HG03432 (cell line): ENCODE results near the gene ENO4.

Experiments used
- ATAC-seq: cut with Tn5 transposase; IDR thresholded peaks from one replicate; pipeline ENCODE4 v1.9.1; 2021; ENCODE audit warnings: mild to moderate bottlenecking, moderate library complexity; ENCODE audit not compliant: unreplicated experiment

Gene ENO4

DNA sequence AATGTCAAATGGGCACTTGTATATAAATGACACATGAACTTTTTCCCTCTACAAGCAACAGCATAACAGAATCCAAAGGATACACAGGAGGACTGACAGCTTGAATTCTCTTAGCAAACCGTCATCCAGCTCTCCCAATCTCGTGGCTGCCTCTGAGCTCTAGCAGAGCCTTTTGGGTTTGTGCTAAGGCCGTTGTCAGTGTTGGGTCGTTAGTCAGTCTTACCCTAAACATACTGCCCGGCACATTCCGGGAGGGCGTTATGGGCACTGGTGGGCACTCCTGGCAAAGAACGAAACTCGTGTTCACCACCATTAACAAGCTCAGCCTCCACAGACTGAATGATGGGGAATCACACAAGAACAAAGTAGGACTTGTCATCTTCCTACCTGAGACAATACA, 19.6 kb upstream of the ENO4 start:
- no peak for ATAC-seq

DNA sequence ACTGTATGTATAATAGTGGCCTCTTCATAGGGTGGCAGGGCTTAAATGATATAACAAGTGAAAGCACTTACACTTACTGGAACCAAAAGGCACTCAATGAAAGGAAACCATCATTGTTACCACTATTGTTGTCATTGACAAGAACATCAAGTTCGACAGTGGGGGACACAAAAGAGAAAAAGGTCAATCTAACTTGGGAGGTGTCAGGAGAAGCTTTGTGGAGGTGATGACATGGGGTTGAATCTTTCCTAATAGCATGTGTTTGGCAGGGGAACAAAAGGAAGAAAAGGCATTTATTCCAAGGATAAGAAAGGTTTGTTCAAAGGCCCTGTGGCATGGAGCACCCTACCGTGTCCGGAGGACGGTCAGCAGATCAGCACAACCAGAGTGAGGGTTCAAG, 18.2 kb upstream of the ENO4 start:
- ATAC-seq, result no peak

DNA sequence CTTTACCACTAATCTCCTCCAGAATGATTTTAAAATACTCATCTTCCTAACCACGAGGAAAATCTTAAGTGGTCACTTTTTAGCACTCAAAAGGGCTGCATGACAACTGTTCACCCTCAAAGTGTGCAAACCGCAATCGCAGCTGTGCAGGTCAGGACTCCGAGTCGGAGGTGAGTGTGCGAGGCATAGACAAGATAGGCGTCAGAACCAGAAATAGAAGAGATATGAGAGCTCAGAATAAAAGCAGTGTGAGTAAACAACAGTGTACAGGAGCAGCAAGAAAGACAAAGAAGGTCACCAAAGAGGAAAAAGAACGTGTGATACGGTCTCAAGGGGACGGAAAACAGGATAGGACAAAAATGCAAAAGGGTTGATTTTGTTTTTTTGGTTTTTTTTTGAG, 17.5 kb upstream of the ENO4 start:
- no peak for ATAC-seq

DNA sequence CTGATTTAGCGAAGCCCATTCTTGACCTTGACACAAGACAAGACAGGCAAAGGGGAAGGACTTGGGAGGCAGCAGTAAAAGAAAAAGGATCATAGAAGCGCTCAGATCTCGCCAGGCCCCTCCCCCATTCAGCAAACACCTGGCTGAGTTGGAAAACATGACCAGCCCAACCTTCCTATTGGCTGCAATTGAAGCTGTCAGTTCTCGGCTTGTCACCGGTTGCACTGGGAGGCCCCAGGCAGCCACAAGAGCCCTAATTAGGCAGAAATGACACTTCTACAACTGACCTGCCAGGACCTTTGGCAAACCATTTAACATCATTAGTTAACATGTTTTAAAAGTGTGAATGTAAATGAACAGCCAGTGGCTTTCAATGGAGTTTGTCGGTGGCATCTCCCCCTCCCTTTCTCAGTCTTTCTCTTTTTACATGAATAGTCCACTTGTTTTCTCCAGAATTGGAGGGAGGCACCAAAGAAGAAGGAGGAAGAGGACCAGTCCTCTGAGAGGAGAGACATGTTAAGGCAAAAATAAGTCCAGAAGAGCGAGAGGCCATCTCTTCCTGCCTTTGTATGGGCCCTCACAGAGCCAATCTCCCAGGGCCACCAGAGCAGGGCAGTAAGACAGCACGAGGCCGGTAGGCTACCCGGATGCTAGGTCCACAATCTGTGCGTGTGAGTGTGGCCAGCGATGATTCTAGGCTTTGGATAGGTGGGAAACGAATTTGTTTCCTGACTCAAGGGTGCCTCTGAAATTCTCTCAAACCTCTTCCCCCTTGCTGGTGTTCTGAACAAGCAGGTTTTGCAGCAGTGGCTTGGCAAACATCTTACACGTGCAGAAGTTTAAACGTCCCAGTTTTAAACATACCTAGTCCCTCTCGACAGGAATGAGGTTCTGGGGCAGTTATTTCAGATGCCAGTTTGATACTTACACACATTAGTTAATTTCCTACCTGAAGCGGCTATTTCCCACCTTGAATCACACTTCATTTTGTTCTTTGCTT, 15.0 kb upstream of the ENO4 start:
- no peak for ATAC-seq

DNA sequence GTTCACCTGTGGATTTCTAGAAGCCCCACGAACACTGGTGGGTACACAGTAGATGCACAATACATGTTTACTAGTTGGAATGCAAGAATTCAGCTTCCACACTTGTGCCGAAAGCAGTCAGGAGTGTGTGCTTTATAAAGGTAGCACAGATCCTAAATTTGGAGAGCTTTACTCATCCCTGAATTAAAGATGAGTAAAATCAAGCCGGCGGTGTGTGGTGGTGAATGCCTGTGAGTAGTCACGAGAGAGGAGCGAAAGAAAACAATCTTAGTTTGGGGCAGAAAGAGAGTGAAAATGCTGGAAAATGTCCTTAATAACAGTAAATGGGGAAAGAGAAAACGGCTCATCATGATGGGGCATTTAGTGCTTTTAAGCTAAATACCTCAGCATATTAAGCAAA, 13.6 kb upstream of the ENO4 start:
- ATAC-seq, result no peak

DNA sequence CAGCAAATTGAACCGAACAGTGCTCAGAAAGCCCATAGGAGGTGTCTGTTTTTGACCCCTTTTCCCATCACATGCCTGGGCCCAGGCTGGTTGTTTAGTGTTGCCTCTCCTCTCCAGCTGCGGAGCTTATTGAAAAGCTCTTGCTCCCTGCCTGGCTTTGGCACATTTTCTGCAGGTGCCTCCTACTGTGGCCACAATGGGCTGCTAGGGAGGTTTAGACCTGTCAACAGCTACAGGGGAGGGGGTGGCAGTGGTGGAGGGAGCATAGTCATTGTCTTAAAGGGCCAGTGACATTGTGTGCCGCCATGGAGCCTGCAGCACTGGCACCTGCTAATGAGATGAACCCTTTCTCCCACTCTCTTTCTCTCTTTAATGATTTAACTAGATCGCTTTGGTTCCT, 13.2 kb upstream of the ENO4 start:
- ATAC-seq, result no peak

DNA sequence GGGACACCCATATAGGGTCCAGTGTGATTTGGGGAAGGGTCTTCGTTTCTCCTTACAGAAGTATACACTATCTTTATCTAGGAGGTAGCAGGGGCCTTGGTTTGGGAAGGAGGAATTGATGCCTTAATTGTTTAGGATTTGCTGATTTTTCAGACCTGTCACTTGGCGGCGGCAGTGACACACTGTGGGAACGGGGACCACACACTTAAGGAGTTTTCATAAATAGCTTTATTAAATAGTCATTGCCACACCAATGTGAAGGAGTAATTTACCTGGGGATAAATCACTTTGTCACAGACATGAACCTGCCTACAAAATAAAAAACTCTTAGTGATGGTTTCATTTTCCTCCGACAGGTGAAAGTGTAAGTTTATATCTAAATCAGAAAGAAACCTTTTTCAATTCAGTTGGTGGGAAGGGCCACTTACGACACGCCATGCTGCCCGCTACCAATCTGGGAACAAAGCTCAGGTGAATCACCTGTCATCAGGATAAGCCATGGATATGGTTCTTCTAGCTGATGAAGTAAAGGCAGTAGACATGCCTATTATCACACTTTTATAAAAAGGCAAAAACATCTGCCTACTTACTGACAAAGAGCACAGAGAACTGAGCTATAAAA, 12.3 kb upstream of the ENO4 start:
- no peak for ATAC-seq

DNA sequence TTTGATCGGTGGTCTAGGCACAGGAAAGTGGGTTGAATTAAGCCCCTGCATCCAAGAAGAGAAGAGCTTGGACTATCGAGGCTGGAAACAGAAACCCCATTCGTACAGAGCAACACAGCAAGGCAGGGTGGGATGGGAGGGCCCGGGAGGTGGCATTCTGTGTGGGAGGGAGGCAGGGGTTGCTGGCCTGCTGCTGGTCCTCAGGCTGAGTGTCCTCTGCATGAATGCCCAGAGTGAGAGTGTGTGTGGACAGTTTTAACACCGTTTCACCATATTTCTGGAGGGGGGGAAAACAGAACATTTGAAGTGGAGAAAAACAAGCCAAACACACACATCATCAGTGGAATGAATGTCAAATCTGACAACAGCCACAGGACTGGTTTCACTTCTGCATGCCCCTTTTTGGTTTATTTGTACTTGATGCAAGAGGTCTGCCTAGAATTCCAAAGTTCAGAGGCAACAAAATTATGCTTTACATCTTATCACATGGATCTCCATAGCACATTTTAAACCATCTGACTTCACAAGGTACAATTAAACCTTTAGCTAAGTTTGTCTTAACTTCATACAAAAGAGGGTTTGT, 11.1 kb upstream of the ENO4 start:
- ATAC-seq, result peak; percentile 90

DNA sequence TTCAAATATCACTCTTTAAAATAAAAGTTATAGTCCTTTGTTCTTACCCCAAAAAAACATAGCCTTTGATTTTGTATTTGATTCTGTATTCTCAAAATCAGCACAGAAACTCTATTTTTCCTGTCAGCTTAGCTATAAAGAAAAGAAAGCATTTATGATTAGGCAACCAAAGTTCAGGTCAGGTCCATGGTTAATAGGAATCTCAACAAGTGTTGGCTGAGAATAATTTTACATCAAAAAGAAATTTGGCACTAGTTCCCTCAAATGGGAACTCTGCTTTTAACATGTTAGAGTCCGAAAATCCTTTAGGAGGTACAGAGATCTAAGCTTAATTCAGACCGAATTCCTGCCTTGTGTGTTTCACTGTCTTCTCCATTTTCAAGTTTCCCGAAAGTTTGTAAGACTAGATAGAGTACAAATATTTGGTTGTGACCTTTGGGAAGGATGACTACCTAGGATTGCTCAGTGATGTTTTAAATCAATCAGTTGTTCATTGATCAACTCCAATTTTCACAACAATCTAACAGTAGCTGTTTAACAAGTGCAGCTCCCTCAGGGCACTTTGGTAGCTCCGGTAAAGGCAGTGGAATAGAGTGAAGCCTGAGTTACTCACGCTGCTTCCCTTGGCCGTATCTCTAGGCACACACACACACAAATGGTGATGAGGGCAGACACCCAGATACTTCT, 8.8 kb upstream of the ENO4 start:
- no peak for ATAC-seq

DNA sequence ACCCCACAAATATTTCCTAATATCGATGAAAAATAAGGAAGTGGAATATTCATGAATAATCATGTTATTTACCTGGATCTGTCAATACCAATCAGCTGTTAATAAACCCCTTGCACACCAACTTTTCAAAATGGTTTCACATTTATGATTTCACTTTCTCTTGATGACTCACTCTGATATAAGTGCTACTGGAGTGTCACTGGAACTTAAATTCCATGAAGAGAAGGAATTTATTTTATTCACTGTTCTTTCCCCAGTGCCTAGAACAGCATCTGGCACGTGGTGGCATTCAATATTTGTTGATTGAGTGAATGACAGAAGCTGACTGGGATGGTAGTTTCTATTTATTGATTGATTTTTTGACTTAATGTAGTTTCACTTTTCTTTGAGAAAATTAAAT, 3.5 kb upstream of the ENO4 start:
- ATAC-seq, result no peak

DNA sequence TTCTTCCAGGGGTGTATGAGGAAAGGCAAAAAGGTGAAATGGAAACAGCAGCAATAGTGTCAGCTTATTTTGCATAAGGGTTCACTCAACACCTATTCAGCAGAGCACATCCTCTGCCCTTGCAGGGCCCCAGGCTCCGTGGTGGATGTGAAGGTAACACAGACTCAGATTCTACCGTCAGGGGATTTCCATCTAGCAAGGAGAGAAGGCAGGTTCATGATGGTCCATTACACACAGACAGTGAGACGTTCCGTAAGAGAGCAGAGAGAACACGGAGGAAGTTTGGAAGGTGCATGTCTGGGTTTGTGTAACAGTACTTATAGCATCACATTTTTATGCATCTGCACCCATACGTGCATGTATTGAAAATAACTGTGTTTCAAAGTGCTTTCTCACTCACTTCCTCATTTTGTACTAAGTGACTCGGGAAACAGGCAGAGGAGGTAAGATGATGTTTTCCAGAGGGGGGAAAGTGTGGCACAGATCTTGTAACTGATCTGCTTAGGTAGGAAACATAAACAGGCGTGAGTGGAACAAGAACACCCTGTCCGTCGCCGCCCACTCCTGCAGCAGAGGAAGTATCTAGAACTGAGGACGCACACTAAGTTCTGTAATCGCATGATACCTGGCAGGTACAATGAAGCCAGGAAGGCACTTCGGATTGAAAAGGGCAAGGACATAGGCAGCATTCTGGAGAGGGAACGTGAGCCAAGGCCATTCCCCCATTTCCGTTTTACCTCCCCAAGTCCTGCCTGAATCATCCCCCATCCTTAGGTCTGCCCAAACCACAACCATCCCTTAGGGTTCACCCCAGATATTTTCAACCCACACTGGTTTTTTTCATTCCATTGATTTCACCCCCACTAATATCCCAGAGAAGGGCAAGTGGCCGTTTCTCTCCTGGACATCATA, 1.0 kb upstream of the ENO4 start:
- peak; percentile 70 for ATAC-seq

DNA sequence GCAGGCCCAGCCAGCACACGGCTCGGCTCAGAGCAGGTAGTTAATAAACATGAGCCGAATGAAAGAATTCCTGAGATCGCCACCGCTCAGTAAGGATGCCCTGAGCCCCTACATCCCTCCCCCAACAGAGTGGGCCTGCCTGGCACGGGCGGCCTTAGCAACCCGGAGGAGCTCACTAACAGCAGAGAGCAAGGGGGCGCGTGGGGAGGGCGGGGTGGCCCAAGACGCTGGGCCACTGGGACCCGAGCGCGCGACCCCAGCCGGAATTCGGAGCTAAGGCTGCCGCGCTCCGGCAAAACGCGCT, 403 bp upstream of the ENO4 start:
- ATAC-seq, result peak; percentile 17

DNA sequence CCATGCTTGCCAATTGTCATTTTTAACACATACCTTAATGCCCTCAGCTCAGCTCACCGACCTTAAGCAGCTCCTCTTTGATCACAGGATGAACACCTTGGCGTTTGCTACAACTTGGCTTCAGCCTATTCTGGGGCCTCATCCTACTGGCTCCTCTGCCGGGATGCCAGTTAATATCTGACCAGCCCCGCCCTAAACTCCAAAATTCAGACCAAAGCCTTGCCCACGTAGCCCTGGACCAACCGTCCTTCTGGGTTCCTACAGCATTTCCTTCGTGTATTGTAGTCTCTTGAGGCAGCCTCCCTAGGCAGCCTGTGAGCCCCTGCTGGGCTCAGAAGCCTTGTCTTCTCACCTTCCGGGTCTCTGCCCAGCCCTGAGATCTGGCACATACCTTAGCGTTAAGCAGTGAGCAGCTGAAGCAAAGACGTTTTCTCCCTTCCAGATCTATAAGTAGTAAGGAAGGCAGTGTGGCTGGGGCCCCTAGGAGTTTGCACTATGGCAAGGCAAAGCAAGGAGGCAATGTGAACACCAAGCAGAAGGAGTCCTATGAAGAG, 836 bp downstream of the ENO4 start:
- ATAC-seq, result no peak

DNA sequence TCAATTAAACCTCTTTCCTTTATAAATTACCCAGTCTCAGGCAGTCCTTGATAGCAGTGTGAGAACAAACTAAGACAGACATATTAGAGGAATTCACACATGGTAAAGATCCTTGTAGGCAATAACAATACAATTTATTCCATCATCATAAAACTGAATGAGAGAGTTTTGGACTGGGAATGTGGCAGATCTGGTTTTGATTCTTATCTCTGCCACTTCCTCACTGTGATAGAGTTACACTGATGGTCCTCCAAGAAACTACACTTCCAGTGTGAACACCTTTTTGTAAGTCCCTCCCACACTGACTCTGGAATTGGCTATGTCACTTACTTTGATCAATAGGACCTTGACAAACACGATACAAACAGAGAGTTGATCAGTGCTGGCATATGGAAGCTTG, 2.9 kb downstream of the ENO4 start:
- no peak for ATAC-seq

DNA sequence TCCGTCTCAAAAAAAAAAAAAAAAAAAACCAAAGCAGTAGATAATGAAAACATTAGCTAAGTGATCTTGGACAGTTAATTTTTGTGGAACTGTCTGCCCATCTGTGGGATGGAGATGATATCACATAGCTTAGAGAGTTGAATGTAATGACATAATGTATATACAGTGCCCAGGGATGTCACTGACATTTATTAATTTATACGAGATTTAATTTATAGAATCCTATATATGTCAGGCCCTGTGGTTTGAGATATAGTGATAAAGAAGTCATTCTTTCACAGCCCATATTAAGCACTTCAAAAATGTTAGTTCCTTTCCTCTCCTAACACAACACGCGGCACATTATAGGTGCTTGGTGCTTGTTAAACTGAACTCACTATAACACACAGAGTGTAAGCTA, 4.0 kb downstream of the ENO4 start:
- no peak for ATAC-seq

DNA sequence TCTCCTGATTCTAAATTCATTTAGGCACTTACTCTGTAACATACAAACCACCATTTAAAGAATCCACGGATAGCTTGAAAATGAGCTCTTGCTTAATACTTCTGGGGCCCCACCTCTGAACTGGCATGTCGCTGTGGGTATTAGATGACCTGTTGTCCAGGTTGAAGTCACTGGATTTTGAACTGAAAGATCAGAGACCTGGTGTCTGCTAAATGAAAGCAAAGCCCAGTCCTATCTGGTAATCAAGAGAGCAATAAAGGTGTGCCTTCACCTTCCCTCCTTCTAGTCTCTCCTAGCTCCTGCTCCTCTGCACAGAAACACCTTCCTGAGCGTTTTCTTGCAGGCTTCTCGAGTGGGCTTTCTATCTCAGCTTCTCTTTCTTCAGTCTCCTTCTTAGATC, 4.4 kb downstream of the ENO4 start:
- ATAC-seq, result no peak

DNA sequence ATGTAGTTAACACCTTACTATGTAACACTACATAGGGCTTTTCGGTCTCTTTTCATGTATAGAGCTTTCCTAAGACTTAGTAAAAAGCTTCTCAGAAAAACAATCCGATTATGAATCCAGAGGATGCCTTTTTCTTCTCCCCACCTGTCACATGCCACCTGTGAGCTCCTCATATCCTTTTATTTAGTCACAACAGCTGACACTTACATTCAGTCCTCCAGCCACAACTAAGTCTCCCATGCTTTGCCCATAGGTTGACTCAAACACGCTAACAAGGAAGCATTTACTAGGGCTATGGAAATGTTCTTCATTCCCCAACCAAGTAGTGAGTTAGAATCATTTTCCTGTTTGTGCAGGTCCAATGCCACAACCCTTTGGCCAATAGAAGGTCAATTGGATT, 7.9 kb downstream of the ENO4 start:
- ATAC-seq, result no peak

DNA sequence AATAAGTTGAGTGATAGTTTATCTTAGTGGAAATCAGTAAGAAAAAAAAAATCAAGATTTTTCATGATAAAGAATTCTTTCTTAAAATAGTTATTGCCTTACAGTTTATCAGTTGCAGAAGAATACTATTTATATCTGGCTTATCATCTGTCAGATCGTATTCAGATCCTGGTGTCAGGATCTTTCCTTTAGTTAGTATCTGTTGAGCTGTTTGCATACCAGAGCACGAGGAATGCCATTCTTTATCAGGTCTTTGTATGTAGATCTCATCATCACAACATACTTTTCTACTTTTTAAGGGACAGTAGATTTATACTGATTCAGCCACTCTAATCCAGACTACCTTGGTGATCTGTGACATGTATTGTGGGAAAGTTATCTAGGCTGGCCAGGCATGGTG, 12.5 kb downstream of the ENO4 start:
- no peak for ATAC-seq

DNA sequence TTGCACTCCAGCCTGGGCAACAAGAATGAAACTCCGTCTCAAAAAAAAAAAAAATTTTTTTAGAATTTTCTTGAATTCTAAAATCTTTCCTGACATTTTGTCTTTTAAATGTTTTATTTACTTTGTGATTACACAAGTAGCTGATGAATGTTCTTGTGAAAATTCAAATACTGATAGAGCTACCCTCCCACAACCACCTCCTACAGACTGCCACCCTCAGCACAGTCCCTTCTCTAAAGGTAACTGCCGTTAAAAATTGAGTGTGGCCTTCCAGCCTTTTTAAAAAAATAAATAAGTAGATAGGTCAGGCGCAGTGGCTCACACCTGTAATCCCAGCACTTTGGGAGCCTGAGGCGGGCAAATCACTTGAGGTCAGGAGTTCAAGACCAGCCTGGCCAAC, 15.1 kb downstream of the ENO4 start:
- ATAC-seq, result no peak

DNA sequence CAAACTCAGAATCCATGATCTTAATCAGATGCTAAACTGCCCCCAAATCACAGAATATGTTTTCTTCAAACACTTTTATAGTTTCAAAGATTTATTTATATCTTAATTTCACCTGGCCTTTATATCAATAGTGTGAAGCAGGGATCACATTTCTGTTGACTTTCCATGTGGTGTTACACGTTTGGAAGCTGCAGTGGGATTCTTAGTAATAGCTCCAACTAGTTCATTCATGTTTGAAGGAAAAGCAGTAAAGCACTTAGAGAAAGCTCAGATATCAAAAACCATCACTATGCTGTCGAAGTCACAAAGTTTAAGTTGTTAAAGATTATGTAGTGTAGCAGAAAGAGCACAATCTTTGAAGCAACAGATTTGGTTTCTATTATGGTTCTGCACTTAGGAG, 16.8 kb downstream of the ENO4 start:
- ATAC-seq, result no peak
